NOMO-1 treated with DMSO at 0.1 percent for 48 hours (cell line): Measurements from ENCODE around the gene SMOC2.
"Not testable (repeated sequence)": the region's sequence is repeated elsewhere in the genome, so short reads cannot be mapped to it uniquely, and the experiment has no call there.

ENCODE experiments used
- DNase-seq: peaks from one replicate; lab custom pipeline; 2025; ENCODE audit not compliant: unreplicated experiment; lab: John Stamatoyannopoulos, UW

The SMOC2 gene

DNA sequence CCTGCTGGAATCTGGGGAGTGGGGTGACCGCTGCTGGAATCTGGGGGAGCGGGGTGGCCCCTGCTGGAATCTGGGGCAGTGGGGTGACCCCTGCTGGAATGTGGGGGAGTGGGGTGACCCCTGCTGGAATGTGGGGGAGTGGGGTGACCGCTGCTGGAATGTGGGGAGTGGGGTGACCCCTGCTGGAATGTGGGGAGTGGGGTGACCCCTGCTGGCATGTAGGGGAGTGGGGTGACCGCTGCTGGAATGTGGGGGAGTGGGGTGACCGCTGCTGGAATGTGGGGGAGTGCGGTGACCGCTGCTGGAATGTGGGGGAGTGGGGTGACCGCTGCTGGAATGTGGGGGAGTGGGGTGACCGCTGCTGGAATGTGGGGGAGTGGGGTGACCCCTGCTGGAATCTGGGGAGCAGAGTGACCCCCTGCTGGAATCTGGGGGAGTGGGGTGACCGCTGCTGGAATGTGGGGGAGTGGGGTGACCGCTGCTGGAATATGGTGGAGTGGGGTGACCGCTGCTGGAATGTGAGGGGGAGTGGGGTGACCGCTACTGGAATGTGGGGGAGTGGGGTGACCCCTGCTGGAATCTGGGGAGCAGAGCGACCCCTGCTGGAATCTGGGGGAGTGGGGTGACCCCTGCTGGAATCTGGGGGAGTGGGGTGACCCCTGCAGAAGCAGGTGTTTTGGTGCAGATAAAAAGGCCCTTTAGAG, 97.4 kb downstream of the SMOC2 start:
- DNase-seq: not testable (repeated sequence)

- DNase-seq: no peak
Observed at GRCh38 chr6:168538892-168539811, 98.2 kb downstream of the SMOC2 start.

- DNase-seq: no peak
Observed at GRCh38 chr6:168540713-168541291, 99.8 kb downstream of the SMOC2 start.

DNA sequence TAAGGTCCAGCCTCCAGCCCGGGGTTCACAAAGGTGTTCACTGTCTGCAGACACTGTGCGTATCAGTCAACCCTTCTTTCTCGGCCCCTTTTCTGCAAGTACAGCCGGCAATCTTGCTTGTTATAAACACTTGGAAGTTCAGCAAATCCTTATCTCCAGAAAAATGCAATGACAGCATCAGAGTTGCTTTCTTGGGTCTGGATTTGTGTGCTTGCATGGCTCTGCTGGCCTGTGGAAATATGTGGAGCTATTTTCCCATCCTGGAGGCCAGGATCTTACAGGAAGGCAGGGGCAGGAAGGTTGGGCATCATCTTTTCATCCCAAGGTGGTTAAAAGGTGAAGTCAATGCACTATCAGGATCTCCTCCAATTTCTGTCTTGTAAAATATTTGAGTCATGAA, 100.3 kb downstream of the SMOC2 start:
- no peak for DNase-seq

- DNase-seq: no peak
Observed at GRCh38 chr6:168542301-168542700, 101.3 kb downstream of the SMOC2 start.

DNA sequence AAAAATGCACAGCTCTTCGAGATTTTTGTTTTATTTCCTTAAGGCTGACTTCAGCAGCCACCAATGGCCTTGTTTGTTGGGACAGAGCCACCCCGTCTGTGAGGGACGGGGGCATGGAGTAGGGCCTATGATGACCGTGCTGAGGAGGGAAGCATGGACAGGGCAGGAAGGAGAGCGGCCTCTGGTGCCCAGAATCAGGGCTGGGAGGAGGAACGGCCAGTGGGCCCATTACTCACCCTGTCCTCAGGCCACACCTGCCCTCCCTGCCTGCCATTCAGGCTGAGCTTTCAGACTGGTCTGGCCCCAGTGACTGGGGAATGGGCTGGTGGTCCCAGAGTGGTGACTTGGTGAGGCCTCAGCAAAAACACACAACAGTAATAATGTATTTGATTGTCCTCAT, 104.4 kb downstream of the SMOC2 start:
- no peak for DNase-seq

GRCh38 chr6:168546151-168546550, 105.2 kb downstream of the SMOC2 start:
- DNase-seq: no peak

- no peak for DNase-seq
Observed at GRCh38 chr6:168546730-168547129, 105.7 kb downstream of the SMOC2 start.

DNA sequence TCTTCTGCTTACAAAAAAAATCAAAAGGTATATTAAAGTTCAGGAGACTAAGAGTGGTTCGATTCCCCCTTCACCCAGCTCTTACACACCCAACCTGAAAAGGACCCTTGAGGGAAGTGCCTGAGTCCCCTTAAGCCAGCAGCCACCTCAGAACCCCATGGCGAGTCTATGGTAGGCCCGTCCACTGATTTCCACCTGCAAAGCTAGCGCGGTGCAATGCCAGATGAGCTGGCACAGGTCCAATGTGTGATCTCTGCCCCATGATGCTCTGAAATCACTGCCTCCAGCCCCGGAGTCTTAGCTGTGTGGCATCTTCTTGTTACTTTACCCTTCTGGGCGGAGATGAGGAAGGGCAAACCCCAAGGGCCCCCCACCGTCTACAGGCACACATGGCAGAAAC, 109.3 kb downstream of the SMOC2 start:
- no peak for DNase-seq

DNA sequence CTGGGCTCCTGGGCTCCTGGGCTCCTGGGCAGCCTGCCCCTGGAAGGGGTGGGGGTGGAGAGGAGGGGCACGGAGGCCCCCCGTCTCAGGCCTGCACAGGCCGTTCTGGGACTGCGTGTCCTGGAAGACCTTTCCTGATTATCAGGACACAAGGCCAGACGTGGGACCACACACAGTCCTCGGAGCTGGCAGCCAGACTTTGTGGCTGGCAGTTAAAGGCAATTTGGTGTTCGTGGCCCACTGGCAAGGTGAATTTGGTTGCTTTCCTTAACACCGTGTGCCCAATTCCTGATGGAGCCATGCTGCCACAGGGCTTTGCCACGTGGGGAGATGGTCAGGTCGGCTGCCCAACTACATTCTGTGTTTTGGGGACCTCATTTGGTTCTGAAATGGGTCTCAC, 113.5 kb downstream of the SMOC2 start:
- no peak for DNase-seq

GRCh38 chr6:168554898-168555617, 114.1 kb downstream of the SMOC2 start:
- no peak for DNase-seq

- DNase-seq: no peak
Observed at GRCh38 chr6:168555618-168556273, 114.8 kb downstream of the SMOC2 start.

GRCh38 chr6:168557512-168557911, 116.5 kb downstream of the SMOC2 start:
- no peak for DNase-seq

GRCh38 chr6:168558686-168559085, 117.7 kb downstream of the SMOC2 start:
- DNase-seq: no peak

DNA sequence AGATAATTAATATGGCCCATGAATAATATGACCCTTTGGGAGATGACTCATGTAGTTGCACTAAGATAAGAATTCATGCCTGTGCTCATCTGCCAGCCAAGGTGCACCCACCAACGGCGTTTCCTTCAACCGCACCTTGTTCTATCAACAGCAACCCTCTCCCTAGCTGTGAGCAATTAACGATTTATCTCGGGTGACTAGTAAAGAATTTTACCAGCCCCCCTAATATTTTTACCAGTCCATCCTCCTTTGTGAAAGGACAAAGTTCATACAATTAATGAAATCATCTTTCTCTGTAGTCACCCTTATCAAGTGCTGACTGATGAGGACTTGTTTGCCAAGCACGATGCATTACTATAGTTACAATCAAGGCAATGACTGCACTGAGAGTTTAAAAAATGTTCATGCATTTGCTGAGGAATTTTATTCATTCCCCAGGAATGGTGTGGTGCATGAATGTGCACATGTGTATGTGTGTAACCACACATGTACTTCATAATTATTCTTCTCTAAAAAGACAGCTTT, 118.7 kb downstream of the SMOC2 start:
- DNase-seq: no peak

GRCh38 chr6:168560126-168560525, 119.1 kb downstream of the SMOC2 start:
- DNase-seq: no peak

- no peak for DNase-seq
Observed at GRCh38 chr6:168562576-168563151, 121.7 kb downstream of the SMOC2 start.

DNA sequence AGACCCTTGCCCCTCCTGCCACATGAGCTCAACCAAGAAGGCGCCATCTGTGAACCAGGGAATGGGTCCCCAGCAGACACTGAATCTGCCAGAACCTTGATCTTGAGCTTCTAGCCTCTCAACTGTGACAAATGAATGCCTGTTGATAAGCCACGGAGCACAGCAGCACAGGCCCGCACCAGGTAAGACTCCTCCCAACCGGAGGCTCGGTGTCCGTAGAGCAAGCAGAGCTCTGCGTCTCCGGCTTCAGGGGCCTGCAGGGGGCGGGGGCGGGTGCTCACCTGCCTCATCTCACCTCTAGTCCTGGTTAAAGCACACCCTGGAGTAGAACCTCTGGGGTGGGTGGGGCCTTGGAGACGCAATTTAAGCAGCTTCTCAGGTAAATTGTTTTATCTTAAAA, 122.7 kb downstream of the SMOC2 start:
- no peak for DNase-seq

DNA sequence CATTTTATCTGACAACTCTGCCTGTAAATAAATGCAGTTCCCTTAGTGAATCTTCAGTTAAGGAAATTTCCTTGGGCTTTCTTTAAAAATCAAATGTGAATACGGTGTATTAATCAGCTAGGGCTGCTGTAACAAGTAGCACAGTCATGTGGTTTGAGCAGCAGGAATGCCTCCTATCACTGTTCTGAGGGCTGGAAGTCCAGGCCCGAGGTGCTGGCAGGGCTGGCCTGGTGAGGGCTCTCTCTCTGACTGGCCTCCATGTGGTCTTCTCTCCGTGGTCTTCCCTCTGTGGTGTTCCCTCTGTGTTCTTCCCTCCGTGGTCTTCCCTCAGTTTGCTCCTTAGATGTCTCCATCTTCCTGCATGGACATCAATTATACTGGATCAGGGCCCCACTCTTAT, 124.1 kb downstream of the SMOC2 start:
- no peak for DNase-seq

- DNase-seq: no peak
Observed at GRCh38 chr6:168570211-168570610, 129.2 kb downstream of the SMOC2 start.
